Measurements from ENCODE around the gene NDFIP2. TPM values are rescaled to one million over a fixed set of nuclear protein-coding genes. Genes with fewer than 3 reads are reported as not detected.

NDFIP2 gene
- total and polyA plus RNA-seq, 2 donors (not counting 3 experiments of a cell fraction or from before 2014, with no cell fraction given), result 7.9 to 18.5 TPM

DNA sequence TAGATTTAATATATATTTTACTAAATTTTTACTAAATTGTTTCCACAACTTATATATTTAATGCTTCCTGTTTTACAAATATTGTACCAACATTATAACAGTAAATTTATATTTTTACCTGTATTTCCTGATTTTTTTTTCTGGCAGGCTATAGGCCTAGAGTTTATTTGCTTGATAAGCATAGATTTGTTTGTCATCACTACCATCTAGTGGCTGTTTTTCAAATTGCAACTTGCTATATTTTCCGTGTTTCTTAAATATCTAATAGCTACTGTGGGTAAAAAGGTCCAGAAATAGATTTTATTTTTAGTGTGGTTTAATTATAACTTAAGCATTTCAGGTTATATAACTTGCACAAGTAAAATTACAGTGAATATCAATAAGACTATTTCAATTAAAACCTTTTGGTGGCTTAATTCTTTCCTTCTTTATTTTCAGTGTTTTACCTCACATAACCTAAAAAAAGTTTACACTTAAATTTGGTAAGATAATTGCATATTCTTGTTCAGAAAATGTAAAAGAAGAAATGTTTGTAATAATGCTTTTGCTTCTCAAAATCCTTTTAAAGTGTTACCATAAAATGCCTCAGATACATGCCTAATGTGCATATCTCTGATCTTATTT, 60.6 kb downstream of the NDFIP2 start:
- CTCF ChIA-PET, result interaction anchor here (0.6 to 9.9 kb wide), 64 partner anchors 9 to 1511 kb away, joined by 3 to 815 read pairs (median 5); partner anchors contain the start of genes NDFIP2 and RBM26
- Histone ChIP-seq H3K9me1 (replicated peaks; ENCODE audit: control insufficient read depth, extremely low read depth, insufficient read depth, low read length) (no peaks in the 10 kb centered on the region), H3K27me3 (ENCODE audit: control insufficient read depth in 2 of 2, insufficient read depth in 2 of 2, low read length in 2 of 2) (no peaks in the 10 kb centered on the region), H3K9ac (replicated peaks; ENCODE audit: extremely low read depth, insufficient read depth, low read length) (no peak overlapping the region), H3K4me3 (replicated peaks in 1 of 3; ENCODE audit: insufficient read depth in 1 of 3, low read depth in 1 of 3, low read length in 3 of 3) (no peak overlapping the region), H3K9me3 (replicated peaks; ENCODE audit: control insufficient read depth, insufficient read depth, low read length) (no peaks in the 10 kb centered on the region), H3K4me1 (ENCODE audit: control insufficient read depth, extremely low read depth, insufficient read depth, low read length) (no peaks in the 10 kb centered on the region), H3K36me3 (ENCODE audit: control insufficient read depth in 2 of 2, extremely low read depth in 1 of 2, insufficient read depth in 2 of 2, low read length in 2 of 2) (no peaks in the 10 kb centered on the region), H4K20me1 (replicated peaks; ENCODE audit: control insufficient read depth, extremely low read depth, insufficient read depth, low read length) (no peaks in the 10 kb centered on the region), H3K79me2 (ENCODE audit: control insufficient read depth, insufficient read depth, low read length) (no peaks in the 10 kb centered on the region), H3K4me2 (ENCODE audit: insufficient read depth, low read length) (no peak overlapping the region), H3K27ac (ENCODE audit: insufficient read depth, low read depth, low read length) (no peak overlapping the region), H2AFZ (ENCODE audit: low read depth, low read length) (no peak overlapping the region)
- BruUV-seq (replicated peaks), result no TSS peak
- POLR2A ChIA-PET, result no interaction called here
- dilution Hi-C loops (cut with MboI; ENCODE audit: extremely low pct_ligation_motif_present, low sequenced_read_pairs), result no loop called here
- peak; percentile 79 for DNase-seq (ENCODE audit: low read depth, low spot score)
- intact Hi-C loops (cut with micrococcal nuclease), result loop anchor here (1.0 to 10.0 kb wide), 5 partner anchors 61 to 1404 kb away; partner anchors contain the start of genes NDFIP2 and RBM26
- TF ChIP-seq EZH2 (IDR thresholded peaks at IDR 0.05; ENCODE audit: borderline replicate concordance, low read depth, low read length, severe bottlenecking) (no peak), POLR2A (IDR thresholded peaks at IDR 0.05; ENCODE audit: low read depth, low read length) (no peak), CTCF (IDR thresholded peaks at IDR 0.05; ENCODE audit: extremely low read depth in 1 of 2, insufficient read depth in 1 of 2, low read depth in 1 of 2, low read length in 2 of 2) (peak; percentile 33 to 50)
- peak; percentile 24 for FAIRE-seq

DNA sequence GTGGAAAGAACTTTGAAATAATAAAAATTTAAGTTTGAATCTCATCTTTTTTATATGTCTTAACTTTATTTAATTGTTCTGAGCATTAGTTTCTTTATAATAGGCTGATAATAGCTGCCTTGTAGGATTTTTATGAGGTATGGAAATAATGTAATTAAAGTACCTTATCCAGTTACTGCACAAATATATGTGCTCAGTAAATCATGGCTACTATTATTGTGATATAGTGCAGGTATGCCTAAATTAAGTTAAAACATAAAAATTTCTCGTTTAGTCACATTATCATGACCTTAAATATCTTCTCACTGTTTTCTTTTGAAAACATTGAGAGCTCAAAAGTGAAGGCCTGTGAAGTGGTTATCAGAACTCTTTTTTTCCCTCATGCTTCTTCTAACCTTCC, 62.9 kb downstream of the NDFIP2 start:
- ChIA-PET POLR2A (no interaction called here), CTCF (interaction anchor here (1.0 to 4.5 kb wide), 7 partner anchors 10 to 1508 kb away, joined by 3 to 175 read pairs (median 3); partner anchors contain the start of gene RBM26)
- FAIRE-seq, result no peak
- Histone ChIP-seq H3K36me3 (ENCODE audit: control insufficient read depth in 2 of 2, extremely low read depth in 1 of 2, insufficient read depth in 2 of 2, low read length in 2 of 2) (no peaks in the 10 kb centered on the region), H3K9me1 (replicated peaks; ENCODE audit: control insufficient read depth, extremely low read depth, insufficient read depth, low read length) (no peaks in the 10 kb centered on the region), H3K79me2 (ENCODE audit: control insufficient read depth, insufficient read depth, low read length) (no peaks in the 10 kb centered on the region), H3K27me3 (ENCODE audit: control insufficient read depth in 2 of 2, insufficient read depth in 2 of 2, low read length in 2 of 2) (no peaks in the 10 kb centered on the region), H3K4me3 (replicated peaks in 1 of 3; ENCODE audit: insufficient read depth in 1 of 3, low read depth in 1 of 3, low read length in 3 of 3) (no peak overlapping the region), H3K27ac (ENCODE audit: insufficient read depth, low read depth, low read length) (no peak overlapping the region), H2AFZ (ENCODE audit: low read depth, low read length) (no peak overlapping the region), H4K20me1 (replicated peaks; ENCODE audit: control insufficient read depth, extremely low read depth, insufficient read depth, low read length) (no peaks in the 10 kb centered on the region), H3K9me3 (replicated peaks; ENCODE audit: control insufficient read depth, insufficient read depth, low read length) (no peaks in the 10 kb centered on the region), H3K4me1 (ENCODE audit: control insufficient read depth, extremely low read depth, insufficient read depth, low read length) (no peaks in the 10 kb centered on the region), H3K4me2 (ENCODE audit: insufficient read depth, low read length) (no peak overlapping the region), H3K9ac (replicated peaks; ENCODE audit: extremely low read depth, insufficient read depth, low read length) (no peak overlapping the region)
- no peak for DNase-seq (ENCODE audit: low read depth, low spot score)
- TF ChIP-seq JUN (IDR thresholded peaks at IDR 0.05; ENCODE audit: borderline replicate concordance, insufficient read depth, insufficient read length, low read depth) (no peak), FOS (IDR thresholded peaks at IDR 0.05; ENCODE audit: borderline replicate concordance, insufficient read depth, low read length) (no peak), CTCF (IDR thresholded peaks at IDR 0.05; ENCODE audit: extremely low read depth in 1 of 2, insufficient read depth in 1 of 2, low read depth in 1 of 2, low read length in 2 of 2) (no peak), POLR2A (IDR thresholded peaks at IDR 0.05; ENCODE audit: low read depth, low read length) (no peak), GATA2 (IDR thresholded peaks at IDR 0.05; ENCODE audit: insufficient read depth, insufficient read length, low read depth, low read length) (no peak), MYC (IDR thresholded peaks at IDR 0.05; ENCODE audit: low read depth, low read length) (no peak), POLR2AphosphoS5 (IDR thresholded peaks at IDR 0.05; ENCODE audit: insufficient read depth, low read depth, low read length) (no peak), MAX (IDR thresholded peaks at IDR 0.05; ENCODE audit: insufficient read depth, insufficient read length) (no peak), EZH2 (IDR thresholded peaks at IDR 0.05; ENCODE audit: borderline replicate concordance, low read depth, low read length, severe bottlenecking) (no peak)
- dilution Hi-C loops (cut with MboI; ENCODE audit: extremely low pct_ligation_motif_present, low sequenced_read_pairs) (no loop called here), intact Hi-C loops (cut with micrococcal nuclease) (loop anchor here (5.0 to 10.0 kb wide), 3 partner anchors 137 to 1407 kb away; partner anchors contain the start of gene RBM26)
- BruUV-seq (replicated peaks), result no TSS peak

All from endothelial cell of umbilical vein (primary cell).